Fibroblast of pulmonary artery (primary cell): ENCODE results near the gene AUTS2.

Experiments
- DNase-seq: peaks from one replicate; pipeline ENCODE4 v3.0.0-alpha.2; 2010; ENCODE audit warnings: low read depth
- H3K4me3 ChIP-seq: replicated peaks from 2 replicates; pipeline ENCODE4 v1.5.1; 2011; ENCODE audit warnings: low read depth, mild to moderate bottlenecking, control low read depth, low read length, moderate library complexity
- CTCF ChIP-seq: IDR thresholded peaks from 2 replicates; pipeline ENCODE4 v1.5.1; 2011; ENCODE audit warnings: mild to moderate bottlenecking, control low read depth, low read length, inconsistent platforms; ENCODE audit errors: missing control alignments

The AUTS2 gene

DNA sequence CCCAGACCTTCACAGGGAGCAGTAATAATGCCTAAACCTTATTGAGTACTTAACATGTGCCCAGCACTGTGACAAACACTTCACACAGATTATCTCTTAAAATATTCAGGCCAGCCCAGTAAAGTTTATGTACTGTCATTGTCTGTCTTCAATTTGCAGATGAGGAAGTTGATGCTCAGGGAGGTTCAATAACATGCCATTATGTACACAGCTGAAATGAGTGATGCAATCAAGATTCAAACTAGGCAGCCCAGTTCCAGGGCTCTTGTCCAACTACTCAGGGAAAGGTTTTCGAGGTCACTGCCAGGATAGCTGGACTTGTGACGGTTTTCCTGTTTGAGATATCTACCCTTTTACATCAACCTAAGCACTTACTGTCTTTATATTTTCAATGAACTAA, 56.1 kb downstream of the AUTS2 start:
- TF ChIP-seq CTCF: no peak
- H3K4me3 ChIP-seq: no peak overlapping the region
- DNase-seq: peak; percentile 34

GRCh38 chr7:69654849-69655707, 56.8 kb downstream of the AUTS2 start:
- H3K4me3 ChIP-seq: no peak overlapping the region
- DNase-seq: no peak
- no peak for TF ChIP-seq CTCF

- TF ChIP-seq CTCF: no peak
- no peak for DNase-seq
- H3K4me3 ChIP-seq: no peak overlapping the region
Measured at GRCh38 chr7:69656077-69656476, 57.8 kb downstream of the AUTS2 start.

DNA sequence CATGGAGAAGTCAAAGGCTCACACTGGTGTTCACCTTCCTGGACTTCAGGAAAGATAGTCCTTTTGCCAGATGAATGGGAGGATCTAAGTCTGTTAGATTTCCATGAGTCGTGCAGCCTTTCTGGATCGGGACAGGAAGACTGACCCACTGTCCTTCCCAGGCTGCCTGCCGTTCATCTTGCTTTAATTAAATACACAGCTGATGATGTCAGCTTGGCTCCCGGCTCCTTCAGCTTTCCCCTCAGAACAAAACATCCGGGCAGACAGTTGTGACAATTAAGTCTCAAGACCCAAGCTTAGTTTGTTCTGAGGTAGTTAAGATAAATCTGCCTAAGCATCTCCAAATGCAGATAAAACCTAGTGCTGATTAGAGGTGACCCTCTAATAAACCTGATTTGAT, 58.6 kb downstream of the AUTS2 start:
- TF ChIP-seq CTCF: no peak
- DNase-seq: peak; percentile 25
- no peak overlapping the region for H3K4me3 ChIP-seq

DNA sequence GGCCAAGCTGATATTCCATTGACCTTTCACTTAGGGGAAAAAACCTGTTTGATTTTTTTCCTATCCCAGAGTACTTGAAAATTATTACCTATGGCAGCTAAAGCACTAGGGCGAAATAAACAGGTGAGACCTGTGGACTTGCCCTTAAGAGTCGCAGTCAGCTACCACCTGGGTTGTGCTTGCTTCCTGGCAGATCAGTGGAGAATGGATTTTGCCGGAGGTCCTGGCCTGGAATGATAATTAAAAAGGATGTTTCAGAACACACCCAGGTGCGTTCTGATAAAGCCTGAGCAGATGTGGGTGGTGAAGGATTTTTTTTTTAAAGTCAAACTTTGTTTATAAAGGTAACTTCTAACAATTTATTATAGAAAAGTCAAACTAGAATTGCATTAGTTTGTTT, 59.1 kb downstream of the AUTS2 start:
- no peak for TF ChIP-seq CTCF
- H3K4me3 ChIP-seq: no peak overlapping the region
- DNase-seq: no peak

DNA sequence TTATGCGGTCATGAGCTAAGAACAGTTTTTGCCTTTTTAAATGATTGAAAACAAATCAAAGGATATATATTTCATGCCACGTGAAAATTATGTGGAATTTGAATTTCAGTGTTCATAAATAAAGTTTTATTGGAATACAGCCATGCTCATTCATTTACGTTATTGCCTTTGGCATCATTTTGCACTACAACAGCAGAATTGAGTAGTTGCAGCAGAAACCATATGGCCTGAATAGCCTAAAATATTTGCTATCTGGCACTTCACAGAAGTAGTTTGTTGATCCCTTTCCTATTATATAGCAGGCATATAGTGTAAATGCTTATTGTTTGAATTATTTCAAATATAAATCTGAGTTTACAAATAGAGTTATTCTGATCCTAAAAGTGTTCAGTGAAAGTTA, 59.7 kb downstream of the AUTS2 start:
- no peak for DNase-seq
- no peak for TF ChIP-seq CTCF
- no peak overlapping the region for H3K4me3 ChIP-seq

- DNase-seq: peak; percentile 12
- TF ChIP-seq CTCF: no peak
- H3K4me3 ChIP-seq: no peak overlapping the region
Measured at GRCh38 chr7:69659983-69660382, 61.7 kb downstream of the AUTS2 start.
